Uterus (tissue), 2 donors: ENCODE measurements around the gene BOD1.

Experiments
- CTCF ChIP-seq, 4 experiments: fragments of 200-600 bp in 2 of 4; fragments of 450-650 bp in 2 of 4; sonication (generic) in 2 of 4; IDR thresholded peaks; one replicate each; pipeline ENCODE4 v1.5.1; 2016 to 2019; ENCODE audit warnings: antibody characterized with exemption in 4 of 4, mild to moderate bottlenecking in 2 of 4, moderate library complexity in 1 of 4
- POLR2A ChIP-seq, 2 donors: fragments of 450-650 bp; IDR thresholded peaks; one replicate each; pipeline ENCODE4 v1.6.1; 2016; ENCODE audit warnings: antibody characterized with exemption in 2 of 2, mild to moderate bottlenecking in 1 of 2, moderate library complexity in 1 of 2

DNA sequence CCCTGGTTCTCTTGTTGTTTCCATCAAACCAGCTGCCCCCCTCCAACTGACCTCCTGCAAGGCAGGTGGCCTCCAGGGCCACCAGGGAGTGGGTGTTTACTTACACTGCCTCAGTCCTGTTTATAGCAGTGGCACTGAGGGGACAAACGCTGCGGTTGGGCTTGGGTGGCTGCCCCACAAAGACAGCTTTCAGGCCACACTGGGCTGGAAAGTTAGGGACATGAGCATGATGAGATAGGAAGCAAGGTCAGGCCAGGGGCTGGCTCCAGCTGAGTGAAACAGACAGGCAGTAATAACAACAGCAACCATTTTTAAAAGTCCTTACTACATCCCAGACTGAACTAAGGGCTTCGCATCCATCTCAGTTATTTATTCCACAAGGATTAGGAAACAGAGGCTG lies 20.6 kb downstream of the BOD1 start:
- TF ChIP-seq CTCF (IDR thresholded peaks at IDR 0.05) (no peak), POLR2A (IDR thresholded peaks at IDR 0.05) (no peak)
